NB4 (cell line): ENCODE results near the gene ABCC4.
A peak's percentile ranks its signal among the peaks of the same experiment; 100 is the strongest.

Source experiments
- DNase-seq: peaks from one replicate; pipeline ENCODE4 v3.0.0; 2010; ENCODE audit warnings: low read depth
- H3K4me3 ChIP-seq: one replicate; pipeline ENCODE4 v1.5.1; 2011; ENCODE audit warnings: mild to moderate bottlenecking, low read depth, low read length, moderate library complexity
- CTCF ChIP-seq: IDR thresholded peaks from one replicate; pipeline ENCODE4 v1.5.1; 2012; ENCODE audit warnings: low read depth, low read length
- MAX ChIP-seq: IDR thresholded peaks from 2 replicates; pipeline ENCODE4 v1.6.1; 2011; ENCODE audit warnings: low read depth, low read length
- MYC ChIP-seq: IDR thresholded peaks from 2 replicates; pipeline ENCODE4 v1.6.1; 2011; ENCODE audit warnings: low read depth, low read length
- POLR2A ChIP-seq: IDR thresholded peaks from 2 replicates; pipeline ENCODE4 v1.6.1; 2011; ENCODE audit warnings: mild to moderate bottlenecking; ENCODE audit not compliant: insufficient read length; ENCODE audit errors: extremely low read depth

Gene ABCC4

GRCh38 chr13:95106562-95106961 lies 194.7 kb downstream of the ABCC4 start:
- no peak for DNase-seq
- H3K4me3 ChIP-seq: no peak overlapping the region
- no peak for TF ChIP-seq MAX

GRCh38 chr13:95100525-95101433 lies 200.5 kb downstream of the ABCC4 start:
- H3K4me3 ChIP-seq: no peak overlapping the region
- TF ChIP-seq POLR2A: no peak
- TF ChIP-seq MYC: no peak
- no peak for TF ChIP-seq MAX
- TF ChIP-seq CTCF: no peak
- DNase-seq: no peak

- no peak for DNase-seq
Observed at GRCh38 chr13:95099541-95099940, 201.7 kb downstream of the ABCC4 start.

GRCh38 chr13:95098916-95099315 lies 202.3 kb downstream of the ABCC4 start:
- no peak overlapping the region for H3K4me3 ChIP-seq
- TF ChIP-seq CTCF (no peak), POLR2A (no peak), MAX (no peak), MYC (no peak)
- no peak for DNase-seq

More at GRCh38 chr13:95099541-95099940, 201.7 kb downstream of the ABCC4 start:
- TF ChIP-seq MYC (no peak), MAX (no peak), CTCF (no peak), POLR2A (no peak)
- H3K4me3 ChIP-seq: no peak overlapping the region

- DNase-seq: no peak
- no peak overlapping the region for H3K4me3 ChIP-seq
- TF ChIP-seq CTCF (no peak), POLR2A (no peak), MAX (no peak), MYC (no peak)
Observed at GRCh38 chr13:95091755-95092154, 209.5 kb downstream of the ABCC4 start.

- no peak for TF ChIP-seq MYC
- no peak for TF ChIP-seq MAX
- no peak for TF ChIP-seq POLR2A
- TF ChIP-seq CTCF: no peak
- H3K4me3 ChIP-seq: no peak overlapping the region
- DNase-seq: peak; percentile 21
Observed at GRCh38 chr13:95087746-95088305, 213.4 kb downstream of the ABCC4 start.
